BLaER1 treated with 17β-estradiol and CSF1 and Interleukin-3, amounts not matched to agents 10 nM and 100 nM (cell line): Measurements from ENCODE around the gene ASS1.

Source experiments
- H3K27ac ChIP-seq, 11 experiments: shearing (Covaris generic); formaldehyde crosslinking; 2 replicates each; pipeline ENCODE4 v1.8.1; 2022
- H3K27me3 ChIP-seq, 11 experiments: shearing (Covaris generic); formaldehyde crosslinking; 2 replicates each; pipeline ENCODE4 v1.8.1; 2022
- H3K36me3 ChIP-seq, 11 experiments: shearing (Covaris generic); formaldehyde crosslinking; 2 replicates each; pipeline ENCODE4 v1.8.1; 2022
- H3K4me1 ChIP-seq, 10 experiments: shearing (Covaris generic); formaldehyde crosslinking; 2 replicates each; pipeline ENCODE4 v1.8.1; 2022
- H3K4me2 ChIP-seq, 11 experiments: shearing (Covaris generic); formaldehyde crosslinking; 2 replicates each; pipeline ENCODE4 v1.8.1; 2022
- H3K4me3 ChIP-seq, 10 experiments: shearing (Covaris generic); formaldehyde crosslinking; 2 replicates each; pipeline ENCODE4 v1.8.1; 2022
- H3K9ac ChIP-seq, 11 experiments: shearing (Covaris generic); formaldehyde crosslinking; 2 replicates each; pipeline ENCODE4 v1.8.1; 2022
- H3K9me3 ChIP-seq, 11 experiments: shearing (Covaris generic); formaldehyde crosslinking; replicated peaks in 1 of 11; 2 replicates each; pipeline ENCODE4 v1.8.1; 2022
- H4K20me1 ChIP-seq, 11 experiments: shearing (Covaris generic); formaldehyde crosslinking; 2 replicates each; pipeline ENCODE4 v1.8.1; 2022
- Cebpa-rat ChIP-seq, 11 experiments: shearing (Covaris generic); IDR thresholded peaks; 2 replicates each; pipeline ENCODE4 v1.8.1; 2022

Gene ASS1

DNA sequence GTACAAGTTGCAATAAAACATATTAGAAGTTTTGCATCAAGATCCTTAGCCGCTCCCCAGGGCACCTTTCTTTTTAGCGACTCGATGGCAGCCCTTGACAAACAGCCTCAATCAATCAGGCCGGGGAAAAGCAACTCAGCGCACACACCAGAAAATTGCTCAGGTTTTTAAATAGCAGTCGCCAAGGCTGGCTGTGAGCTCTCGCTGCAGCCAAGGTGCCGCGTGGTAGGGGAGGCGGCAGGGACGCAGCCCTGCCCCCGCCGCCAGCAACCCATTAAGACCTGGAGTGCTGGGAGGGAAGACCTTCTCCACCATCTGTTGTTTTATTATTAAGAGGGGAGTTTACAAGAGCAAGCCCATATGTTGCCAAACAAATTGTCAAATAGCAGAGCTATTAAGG is 22.6 kb downstream of the ASS1 start:
- Histone ChIP-seq H4K20me1 (peaks cover 0 to 86% (median 20%) of the 10 kb centered on the region in 11 experiments; a peak in 13 of 22 replicates), H3K9me3 (no peaks in the 10 kb centered on the region), H3K27ac (no peak overlapping the region), H3K9ac (no peak overlapping the region; a peak in 1 of 22 replicates), H3K36me3 (peaks cover 20 to 99% (median 47%) of the 10 kb centered on the region in 11 experiments; a peak in 21 of 22 replicates), H3K4me3 (no peak overlapping the region), H3K4me1 (peaks cover 0 to 15% (median 0%) of the 10 kb centered on the region in 10 experiments; a peak in 3 of 20 replicates), H3K27me3 (no peaks in the 10 kb centered on the region), H3K4me2 (no peak overlapping the region)
- no peak for TF ChIP-seq Cebpa-rat (IDR thresholded peaks at IDR 0.05)

DNA sequence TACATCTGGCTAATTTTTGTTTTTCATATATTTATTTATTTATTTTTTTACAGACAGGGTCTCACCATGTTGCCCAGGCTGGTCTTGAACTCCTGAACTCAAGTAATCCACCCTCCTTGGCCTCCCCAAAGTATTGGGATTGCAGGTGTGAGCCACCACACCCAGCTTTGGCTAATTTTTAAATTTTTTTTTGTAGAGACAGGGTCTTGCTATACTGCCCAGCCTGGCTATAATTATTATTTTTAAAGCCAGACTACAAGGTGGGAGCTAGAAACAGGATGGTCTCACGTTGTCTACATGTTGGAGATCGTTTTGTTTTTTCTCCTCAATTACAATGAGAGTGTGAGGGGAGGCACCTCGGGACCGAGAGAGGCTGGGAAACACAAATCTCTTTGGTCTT is 23.8 kb downstream of the ASS1 start:
- TF ChIP-seq Cebpa-rat (IDR thresholded peaks at IDR 0.05), result no peak
- Histone ChIP-seq H3K4me1 (peaks cover 0 to 17% (median 0%) of the 10 kb centered on the region in 10 experiments; a peak in 3 of 20 replicates), H3K4me2 (no peak overlapping the region), H3K27ac (no peak overlapping the region), H3K9ac (no peak overlapping the region), H3K36me3 (peaks cover 20 to 99% (median 43%) of the 10 kb centered on the region in 11 experiments; a peak in 21 of 22 replicates), H3K27me3 (no peaks in the 10 kb centered on the region), H3K9me3 (no peaks in the 10 kb centered on the region), H4K20me1 (peaks cover 0 to 80% (median 10%) of the 10 kb centered on the region in 11 experiments; a peak in 13 of 22 replicates), H3K4me3 (no peak overlapping the region)

- H3K9me3 ChIP-seq, result no peaks in the 10 kb centered on the region
- no peak overlapping the region for H3K9ac ChIP-seq
- H3K27me3 ChIP-seq, result no peaks in the 10 kb centered on the region
- H3K4me3 ChIP-seq, result no peak overlapping the region
- no peak for TF ChIP-seq Cebpa-rat (IDR thresholded peaks at IDR 0.05)
- peaks cover 19 to 94% (median 38%) of the 10 kb centered on the region in 11 experiments; a peak in 21 of 22 replicates for H3K36me3 ChIP-seq
- H4K20me1 ChIP-seq, result peaks cover 0 to 79% (median 7%) of the 10 kb centered on the region in 11 experiments; a peak in 12 of 22 replicates
- peaks cover 0 to 17% (median 0%) of the 10 kb centered on the region in 10 experiments; a peak in 3 of 20 replicates for H3K4me1 ChIP-seq
- H3K4me2 ChIP-seq, result no peak overlapping the region
- H3K27ac ChIP-seq, result no peak overlapping the region
Observed at GRCh38 chr9:130470269-130470668, 25.5 kb downstream of the ASS1 start.

GRCh38 chr9:130470950-130471349 is 26.2 kb downstream of the ASS1 start:
- Histone ChIP-seq H3K27me3 (no peaks in the 10 kb centered on the region), H3K9ac (no peak overlapping the region; a peak in 1 of 22 replicates), H3K9me3 (no peaks in the 10 kb centered on the region), H3K27ac (no peak overlapping the region), H3K4me3 (no peak overlapping the region), H3K36me3 (peaks cover 13 to 94% (median 31%) of the 10 kb centered on the region in 11 experiments; a peak in 20 of 22 replicates), H3K4me2 (no peak overlapping the region), H3K4me1 (peaks cover 0 to 17% (median 0%) of the 10 kb centered on the region in 10 experiments; a peak in 3 of 20 replicates), H4K20me1 (peaks cover 0 to 75% (median 7%) of the 10 kb centered on the region in 11 experiments; a peak in 13 of 22 replicates)
- no peak for TF ChIP-seq Cebpa-rat (IDR thresholded peaks at IDR 0.05)

DNA sequence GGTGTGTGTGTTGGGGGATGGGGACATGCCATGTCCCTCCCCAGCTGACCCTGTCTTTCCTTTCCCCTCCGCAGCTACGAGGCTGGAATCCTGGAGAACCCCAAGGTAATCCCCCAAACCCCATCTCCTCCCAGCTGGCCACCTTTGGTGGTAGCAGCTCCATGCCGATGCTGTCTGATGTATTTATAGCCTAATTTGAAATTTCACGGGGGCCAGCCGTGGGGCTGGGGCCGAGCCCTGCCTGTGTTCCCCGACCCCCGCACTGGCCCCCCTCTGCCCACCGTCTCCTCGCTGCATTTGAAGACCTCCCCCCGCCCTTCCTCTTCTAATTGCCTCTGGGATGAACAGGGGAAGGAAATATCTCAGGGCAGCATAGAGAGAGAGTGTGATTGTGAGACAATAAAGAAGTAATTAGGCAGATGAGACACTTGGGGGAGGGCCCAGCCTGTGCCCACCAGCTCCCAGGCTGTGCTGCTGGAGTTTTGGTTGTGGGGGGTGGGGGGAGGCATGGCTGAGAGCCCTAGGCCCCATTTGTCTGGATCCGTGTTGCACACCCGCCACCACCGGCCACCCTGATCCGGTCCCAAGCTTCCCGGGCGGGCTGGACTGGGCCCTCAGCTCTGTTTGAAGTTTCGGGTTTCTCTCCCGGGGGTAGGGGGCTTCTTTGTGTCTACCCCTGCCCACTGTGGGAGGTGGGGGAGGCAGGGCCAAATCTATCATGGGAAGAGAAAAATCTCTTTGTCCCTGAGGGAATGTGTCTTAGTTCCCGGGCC is 26.8 kb downstream of the ASS1 start:
- H4K20me1 ChIP-seq, result peaks cover 0 to 70% (median 7%) of the 10 kb centered on the region in 11 experiments; a peak in 13 of 22 replicates
- peaks cover 0 to 17% (median 0%) of the 10 kb centered on the region in 10 experiments; a peak in 3 of 20 replicates for H3K4me1 ChIP-seq
- no peaks in the 10 kb centered on the region for H3K9me3 ChIP-seq
- no peak overlapping the region for H3K4me3 ChIP-seq
- H3K27ac ChIP-seq, result no peak overlapping the region
- H3K9ac ChIP-seq, result peak overlapping the region in 1 of 11 experiments; percentile 15; a peak in 1 of 22 replicates
- 0 out of 22 replicates have a peak overlapping the region, but pooled peaks of 1 of the 11 experiments have one; percentile 20 for H3K4me2 ChIP-seq
- H3K36me3 ChIP-seq, result peaks cover 10 to 94% (median 29%) of the 10 kb centered on the region in 11 experiments; a peak in 18 of 22 replicates
- no peak for TF ChIP-seq Cebpa-rat (IDR thresholded peaks at IDR 0.05)
- H3K27me3 ChIP-seq, result no peaks in the 10 kb centered on the region

DNA sequence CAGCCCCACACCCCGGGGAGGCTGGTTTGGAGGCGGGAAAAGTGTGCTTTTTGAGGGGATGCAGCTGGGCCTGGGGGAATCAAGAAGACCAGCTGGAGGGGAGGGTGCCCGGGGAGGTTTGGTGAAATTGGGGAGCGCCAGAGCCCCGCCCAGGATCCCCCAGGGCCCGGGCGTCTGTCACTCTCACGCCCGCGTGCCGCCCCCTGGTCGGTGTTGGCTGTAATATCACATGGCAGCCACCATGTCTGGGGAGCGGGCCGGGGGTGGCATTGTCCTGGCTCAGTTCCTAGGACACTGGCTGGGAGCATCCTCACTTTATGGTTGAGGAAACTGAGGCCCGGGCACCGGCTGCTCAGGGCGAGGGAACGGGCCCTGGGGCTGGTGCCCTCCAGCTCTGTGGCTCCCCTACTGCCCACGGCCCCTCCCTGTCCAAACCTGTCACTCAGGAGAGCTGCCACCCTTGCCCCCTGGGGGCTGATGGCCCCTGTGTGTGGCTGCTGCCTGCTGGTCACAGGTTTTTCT is 27.5 kb downstream of the ASS1 start:
- H3K4me2 ChIP-seq, result peak overlapping the region in 1 of 11 experiments; percentile 20; a peak in 1 of 22 replicates

DNA sequence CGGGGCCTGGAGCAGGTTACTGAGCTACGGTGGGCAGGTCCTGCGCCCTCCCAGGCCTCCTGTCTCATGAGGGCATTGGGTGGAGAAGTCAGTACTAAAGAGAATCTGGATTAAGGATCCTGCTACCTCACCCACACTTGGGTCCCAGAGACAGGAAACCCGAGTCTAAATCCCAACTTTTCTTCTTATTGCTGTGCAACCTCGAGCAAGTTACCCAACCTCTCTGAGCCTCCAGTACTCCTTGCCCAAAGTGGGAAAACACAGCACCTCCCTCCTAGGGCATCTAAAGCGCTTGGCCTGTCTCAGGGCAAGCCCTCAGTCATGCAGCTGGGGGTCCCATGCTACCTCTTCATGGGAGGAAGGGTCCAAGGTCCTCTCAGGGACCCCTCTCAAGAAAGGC is 28.2 kb downstream of the ASS1 start:
- Histone ChIP-seq H3K4me3 (no peak overlapping the region), H3K27me3 (no peaks in the 10 kb centered on the region), H4K20me1 (peaks cover 0 to 68% (median 7%) of the 10 kb centered on the region in 11 experiments; a peak in 12 of 22 replicates), H3K36me3 (peaks cover 10 to 94% (median 37%) of the 10 kb centered on the region in 11 experiments; a peak in 19 of 22 replicates), H3K4me2 (no peak overlapping the region), H3K9me3 (no peaks in the 10 kb centered on the region), H3K27ac (no peak overlapping the region), H3K9ac (no peak overlapping the region), H3K4me1 (peaks cover 0 to 17% (median 0%) of the 10 kb centered on the region in 10 experiments; a peak in 3 of 20 replicates)
- TF ChIP-seq Cebpa-rat (IDR thresholded peaks at IDR 0.05), result no peak

More for the DNA sequence above, 27.5 kb downstream of the ASS1 start:
- Histone ChIP-seq H3K36me3 (peaks cover 10 to 94% (median 32%) of the 10 kb centered on the region in 11 experiments; a peak in 18 of 22 replicates), H3K4me3 (no peak overlapping the region), H3K27me3 (no peaks in the 10 kb centered on the region), H3K4me1 (peaks cover 0 to 17% (median 0%) of the 10 kb centered on the region in 10 experiments; a peak in 3 of 20 replicates), H3K27ac (no peak overlapping the region), H3K9ac (peak overlapping the region in 1 of 11 experiments; percentile 15; a peak in 1 of 22 replicates), H4K20me1 (peaks cover 0 to 63% (median 7%) of the 10 kb centered on the region in 11 experiments; a peak in 12 of 22 replicates), H3K9me3 (no peaks in the 10 kb centered on the region)
- TF ChIP-seq Cebpa-rat (IDR thresholded peaks at IDR 0.05), result no peak

DNA sequence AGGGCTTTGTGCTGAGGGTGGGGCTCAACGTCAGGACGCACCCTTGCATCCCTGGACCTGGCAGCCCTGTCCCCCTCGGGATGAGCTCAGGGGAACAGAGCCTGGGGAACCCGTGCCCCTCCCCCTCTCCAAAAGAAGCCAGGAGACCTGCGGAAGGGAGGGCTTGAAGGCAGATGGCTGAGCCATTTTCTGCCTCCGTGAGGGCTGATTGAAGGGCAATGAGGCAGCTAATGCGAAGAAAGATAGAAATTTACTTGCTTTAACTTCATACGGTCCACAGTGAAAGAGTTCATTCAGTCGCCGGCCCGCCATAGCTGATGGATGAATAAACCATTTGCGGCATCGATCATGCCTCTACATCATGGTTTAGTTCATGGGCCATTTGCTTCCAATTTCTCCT is 28.8 kb downstream of the ASS1 start:
- peaks cover 0 to 70% (median 7%) of the 10 kb centered on the region in 11 experiments; a peak in 12 of 22 replicates for H4K20me1 ChIP-seq
- peaks cover 0 to 17% (median 0%) of the 10 kb centered on the region in 10 experiments; a peak in 3 of 20 replicates for H3K4me1 ChIP-seq

More for the DNA sequence above, 28.8 kb downstream of the ASS1 start:
- no peak for TF ChIP-seq Cebpa-rat (IDR thresholded peaks at IDR 0.05)
- Histone ChIP-seq H3K9ac (no peak overlapping the region), H3K9me3 (no peaks in the 10 kb centered on the region), H3K4me2 (no peak overlapping the region), H3K36me3 (peaks cover 10 to 94% (median 34%) of the 10 kb centered on the region in 11 experiments; a peak in 19 of 22 replicates), H3K4me3 (no peak overlapping the region), H3K27me3 (no peaks in the 10 kb centered on the region), H3K27ac (no peak overlapping the region)
